Liver (tissue), 9 donors: ENCODE measurements around the gene SLC47A2. TPM values are rescaled to one million over a fixed set of nuclear protein-coding genes. Genes with fewer than 3 reads are reported as not detected.

ENCODE experiments used
- DNase-seq: peaks from one replicate; pipeline ENCODE4 v3.0.0-alpha.2; 2017; ENCODE audit warnings: low spot score
- H3K27ac ChIP-seq, 2 donors: one replicate each; pipeline ENCODE4 v1.7.0; 2013; ENCODE audit warnings: inconsistent platforms in 2 of 2, low read length in 2 of 2, control low read depth in 1 of 2, low read depth in 1 of 2, mild to moderate bottlenecking in 1 of 2
- H3K27me3 ChIP-seq, 4 donors: one replicate each; pipeline versions ENCODE4 v1.6.1 to v1.7.0; 2013; ENCODE audit warnings: low read length in 3 of 4, inconsistent platforms in 1 of 4, mild to moderate bottlenecking in 1 of 4, moderate library complexity in 1 of 4; ENCODE audit not compliant: control insufficient read depth in 4 of 4, insufficient read depth in 4 of 4
- H3K36me3 ChIP-seq, 4 donors: one replicate each; pipeline versions ENCODE4 v1.6.1 to v1.7.0; 2013; ENCODE audit warnings: low read length in 3 of 4, mild to moderate bottlenecking in 3 of 4, low read depth in 1 of 4, moderate library complexity in 1 of 4; ENCODE audit not compliant: control insufficient read depth in 4 of 4, insufficient read depth in 3 of 4
- H3K4me1 ChIP-seq, 4 donors: one replicate each; pipeline versions ENCODE4 v1.6.1 to v1.7.0; 2013; ENCODE audit warnings: low read length in 3 of 4, mild to moderate bottlenecking in 3 of 4, moderate library complexity in 1 of 4; ENCODE audit not compliant: control insufficient read depth in 4 of 4, insufficient read depth in 4 of 4
- H3K4me3 ChIP-seq, 3 donors: one replicate each; pipeline versions ENCODE4 v1.6.1 to v1.7.0; 2013; ENCODE audit warnings: low read length in 3 of 3, control low read depth in 1 of 3, low read depth in 1 of 3, mild to moderate bottlenecking in 1 of 3
- H3K9ac ChIP-seq, 2 donors: one replicate each; pipeline ENCODE4 v1.7.0; 2013; ENCODE audit warnings: low read length in 2 of 2, mild to moderate bottlenecking in 2 of 2, moderate library complexity in 2 of 2, control low read depth in 1 of 2, low read depth in 1 of 2
- H3K9me3 ChIP-seq, 4 donors: one replicate each; pipeline versions ENCODE4 v1.6.1 to v1.7.0; 2013; ENCODE audit warnings: low read length in 3 of 4; ENCODE audit not compliant: control insufficient read depth in 4 of 4
- ATF3 ChIP-seq: IDR thresholded peaks from 2 replicates; pipeline ENCODE4 v1.6.1; 2016; ENCODE audit warnings: antibody characterized with exemption
- CTCF ChIP-seq: fragments of 150-350 bp; IDR thresholded peaks from 2 replicates; pipeline ENCODE4 v1.5.1; 2017; ENCODE audit warnings: improper control_type of control experiment, low read depth, low read length; ENCODE audit not compliant: missing input control
- EGR1 ChIP-seq, 2 donors: IDR thresholded peaks; 2 replicates each; pipeline ENCODE4 v1.6.1; 2016 to 2018; ENCODE audit warnings: antibody characterized with exemption in 2 of 2, low read depth in 2 of 2
- FOXA1 ChIP-seq: IDR thresholded peaks from 2 replicates; pipeline ENCODE4 v1.6.1; 2016; ENCODE audit warnings: antibody characterized with exemption
- FOXA2 ChIP-seq: IDR thresholded peaks from 2 replicates; pipeline ENCODE4 v1.6.1; 2016; ENCODE audit warnings: antibody characterized with exemption
- GABPA ChIP-seq, 2 donors: IDR thresholded peaks in 1 of 2; conservative IDR thresholded peaks in 1 of 2; 2 replicates each; pipeline ENCODE4 v1.6.1; 2016; ENCODE audit warnings: antibody characterized with exemption in 2 of 2, mild to moderate bottlenecking in 1 of 2, moderate library complexity in 1 of 2
- HNF4A ChIP-seq, 2 donors: conservative IDR thresholded peaks; 2 replicates each; pipeline ENCODE4 v1.6.1; 2016; ENCODE audit warnings: antibody characterized with exemption in 2 of 2, mild to moderate bottlenecking in 2 of 2
- HNF4G ChIP-seq: IDR thresholded peaks from 2 replicates; pipeline ENCODE4 v1.6.1; 2016; ENCODE audit warnings: antibody characterized with exemption
- MAX ChIP-seq: IDR thresholded peaks from 2 replicates; pipeline ENCODE4 v1.6.1; 2016; ENCODE audit warnings: antibody characterized with exemption
- RAD21 ChIP-seq, 2 donors: IDR thresholded peaks; 2 replicates each; pipeline ENCODE4 v1.6.1; 2016; ENCODE audit warnings: antibody characterized with exemption in 2 of 2, mild to moderate bottlenecking in 2 of 2
- RXRA ChIP-seq, 2 donors: IDR thresholded peaks; 2 replicates each; pipeline ENCODE4 v1.6.1; 2017 to 2018; ENCODE audit warnings: antibody characterized with exemption in 2 of 2, mild to moderate bottlenecking in 1 of 2
- SP1 ChIP-seq: IDR thresholded peaks from 2 replicates; pipeline ENCODE4 v1.6.1; 2018; ENCODE audit warnings: antibody characterized with exemption, mild to moderate bottlenecking
- ZBTB33 ChIP-seq: IDR thresholded peaks from 2 replicates; pipeline ENCODE4 v1.6.1; 2016; ENCODE audit warnings: antibody characterized with exemption
- WGBS: extraction: QIAGEN DNeasy Blood & Tissue Kit; methylation state at CpG from one replicate; pipeline ENCODE4 v1.1.7; 2013; 5-methylcytosine and 5-hydroxymethylcytosine counted together
- polyA plus RNA-seq, 2 donors: library from polyadenylated mRNA; stranded (reverse) in 1 of 2; unstranded in 1 of 2; fragments of 200-250 nt in 1 of 2; fragments of >200 nt in 1 of 2; fragmentation: Nextera tagmentation in 1 of 2; extraction: Ambion mirVana in 1 of 2; gene quantifications; one replicate each; pipeline versions ENCODE4 v1.2.1 to v1.2.3, GENCODE V29; 2013 to 2015
- total RNA-seq, 2 donors: library from RNA; depleted of rRNA; stranded (reverse); fragments of >200 nt; gene quantifications; one replicate each; pipeline ENCODE4 v1.2.3, GENCODE V29; 2014
- donor health status: healthy.
- donor health status: healthy.
- donor health status: healthy.
- donor health status: healthy.
- donor health status: healthy.

SLC47A2 gene
- total and polyA plus RNA-seq, 4 donors, result 0.08 TPM; not detected in 3

GRCh38 chr17:19683117-19683516 is 33.3 kb downstream of the SLC47A2 start:
- DNase-seq, result no peak
- no peak overlapping the region for H3K9ac ChIP-seq
- 96% methylated on average over 2 of the region's 2 CpGs for WGBS
- peaks cover 1 to 8% (median 5%) of the 10 kb centered on the region in 4 donors for H3K4me1 ChIP-seq
- no peaks in the 10 kb centered on the region for H3K9me3 ChIP-seq
- H3K27me3 ChIP-seq, result no peaks in the 10 kb centered on the region
- no peak overlapping the region for H3K4me3 ChIP-seq
- TF ChIP-seq CTCF (no peak), RAD21 (IDR thresholded peaks at IDR 0.05) (no peak), FOXA1 (no peak), FOXA2 (no peak), ZBTB33 (no peak), MAX (no peak), GABPA (IDR thresholded peaks at IDR 0.05 in 1 of 2, conservative IDR thresholded peaks at IDR 0.05 in 1 of 2) (no peak), RXRA (IDR thresholded peaks at IDR 0.05) (no peak), HNF4A (conservative IDR thresholded peaks at IDR 0.05) (no peak), SP1 (no peak), ATF3 (no peak)
- H3K27ac ChIP-seq, result no peak overlapping the region
- peaks cover 0 to 8% (median 4%) of the 10 kb centered on the region in 4 donors for H3K36me3 ChIP-seq

GRCh38 chr17:19678581-19679453 is 37.6 kb downstream of the SLC47A2 start:
- H3K27me3 ChIP-seq, result no peaks in the 10 kb centered on the region
- TF ChIP-seq HNF4A (conservative IDR thresholded peaks at IDR 0.05), result peak in 1 of 2 donors; percentile 19
- no peak for TF ChIP-seq RAD21 (IDR thresholded peaks at IDR 0.05)
- TF ChIP-seq EGR1 (IDR thresholded peaks at IDR 0.05; ENCODE audit: low read depth in 2 of 2), result no peak
- TF ChIP-seq HNF4G, result no peak
- TF ChIP-seq SP1, result no peak
- TF ChIP-seq RXRA (IDR thresholded peaks at IDR 0.05), result peak; percentile 24 to 60
- H3K9me3 ChIP-seq, result no peaks in the 10 kb centered on the region
- peaks cover 0 to 18% (median 11%) of the 10 kb centered on the region in 4 donors for H3K36me3 ChIP-seq
- no peak overlapping the region for H3K9ac ChIP-seq
- no peak for DNase-seq
- H3K4me1 ChIP-seq, result peaks cover 0 to 5% (median 1%) of the 10 kb centered on the region in 4 donors
- peak overlapping the region in 1 of 2 donors; percentile 3 for H3K27ac ChIP-seq
- H3K4me3 ChIP-seq, result no peak overlapping the region
- 78% methylated on average over 18 of the region's 18 CpGs for WGBS
